Measurements from ENCODE around the gene PARD3.

Gene PARD3

GRCh38 chr10:34644224-34644623, 170.9 kb downstream of the PARD3 start:
- no peak for TF ChIP-seq CTCF (IDR thresholded peaks at IDR 0.05)

DNA sequence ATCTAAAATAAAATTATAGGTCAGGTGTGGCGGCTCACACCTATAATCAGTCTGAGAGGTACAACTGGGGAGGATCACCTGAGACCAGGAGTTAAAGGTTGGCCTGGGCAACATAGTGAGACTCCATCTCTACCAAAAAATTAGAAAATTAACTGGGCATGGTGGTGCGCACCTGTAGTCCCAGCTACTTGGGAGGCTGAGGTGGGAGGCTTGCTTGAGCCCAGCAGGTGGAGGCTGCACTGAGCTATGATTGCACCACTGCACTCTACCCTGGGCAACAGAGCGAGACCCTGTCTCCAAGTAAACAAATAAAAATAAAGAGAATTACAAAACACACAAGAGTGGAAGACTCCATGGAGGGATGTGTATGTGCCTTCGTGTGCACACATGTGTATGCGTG, 171.5 kb downstream of the PARD3 start:
- no peak for TF ChIP-seq CTCF (IDR thresholded peaks at IDR 0.05)

DNA sequence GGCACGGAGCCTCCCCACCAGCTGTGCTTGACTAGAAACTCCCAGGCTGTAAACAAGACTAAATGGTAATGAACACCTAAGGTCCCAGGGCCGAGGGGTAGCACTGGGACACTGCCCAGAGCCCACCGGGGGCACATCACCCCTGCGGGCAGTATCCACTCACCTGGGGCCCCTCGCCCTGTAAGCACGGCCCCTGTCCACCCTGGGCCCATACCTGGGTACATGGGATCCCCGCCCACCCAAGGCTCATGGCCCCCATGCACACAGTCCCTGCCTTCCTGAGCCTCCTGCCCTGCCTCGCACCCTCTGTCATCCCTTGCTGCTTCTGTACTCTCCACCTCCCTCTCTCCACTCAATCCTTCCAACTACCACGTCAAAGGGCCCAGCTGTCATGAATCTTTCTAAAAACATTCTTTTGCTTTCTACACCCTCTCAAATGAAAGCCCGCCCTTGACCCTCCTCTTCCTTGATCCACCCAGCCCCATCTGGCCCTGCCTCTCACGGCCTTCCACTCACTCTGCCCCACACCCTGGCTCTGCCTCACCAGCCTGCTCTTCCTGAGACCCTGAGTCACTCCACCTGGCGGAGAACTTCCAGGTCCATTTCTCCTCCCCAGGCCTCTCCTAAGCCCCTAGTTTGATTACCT, 173.1 kb downstream of the PARD3 start:
- no peak for TF ChIP-seq CTCF (IDR thresholded peaks at IDR 0.05)

DNA sequence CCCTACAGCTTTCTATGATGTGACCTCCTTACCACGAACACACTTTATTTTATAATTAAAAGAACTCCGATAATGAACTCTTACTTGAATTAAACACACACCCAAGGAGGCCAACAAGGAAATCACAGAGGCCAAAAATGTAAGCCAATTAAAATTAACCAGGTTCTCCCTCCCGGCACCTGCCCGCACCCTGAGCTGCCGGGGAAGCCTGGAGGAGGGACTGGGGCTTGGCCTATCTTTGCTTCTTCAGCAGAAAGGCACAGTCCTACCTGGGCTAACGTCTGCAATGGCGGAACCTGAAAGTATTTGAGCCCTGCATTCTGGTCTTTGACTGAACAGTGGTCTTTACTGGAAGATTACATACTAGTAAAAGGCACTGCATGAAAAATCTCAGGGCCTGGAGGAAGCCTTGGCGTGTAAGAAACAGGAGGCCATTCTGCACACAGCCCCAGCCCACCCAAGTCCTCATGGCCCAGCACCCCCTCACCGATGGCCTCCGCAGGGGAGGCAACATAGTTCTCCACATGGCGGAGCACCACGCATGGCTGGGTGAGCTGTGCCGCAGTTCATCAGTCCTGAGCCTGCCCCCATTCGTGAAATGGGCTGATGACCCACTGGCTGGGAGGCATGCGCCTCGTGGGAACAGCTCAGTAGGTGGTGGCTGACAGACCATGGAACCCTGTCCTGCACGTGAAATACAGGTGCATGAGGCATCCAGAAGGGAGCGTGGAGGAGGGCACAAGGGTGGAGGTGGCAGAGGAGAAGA, 173.8 kb downstream of the PARD3 start:
- no peak for TF ChIP-seq CTCF (IDR thresholded peaks at IDR 0.05)

DNA sequence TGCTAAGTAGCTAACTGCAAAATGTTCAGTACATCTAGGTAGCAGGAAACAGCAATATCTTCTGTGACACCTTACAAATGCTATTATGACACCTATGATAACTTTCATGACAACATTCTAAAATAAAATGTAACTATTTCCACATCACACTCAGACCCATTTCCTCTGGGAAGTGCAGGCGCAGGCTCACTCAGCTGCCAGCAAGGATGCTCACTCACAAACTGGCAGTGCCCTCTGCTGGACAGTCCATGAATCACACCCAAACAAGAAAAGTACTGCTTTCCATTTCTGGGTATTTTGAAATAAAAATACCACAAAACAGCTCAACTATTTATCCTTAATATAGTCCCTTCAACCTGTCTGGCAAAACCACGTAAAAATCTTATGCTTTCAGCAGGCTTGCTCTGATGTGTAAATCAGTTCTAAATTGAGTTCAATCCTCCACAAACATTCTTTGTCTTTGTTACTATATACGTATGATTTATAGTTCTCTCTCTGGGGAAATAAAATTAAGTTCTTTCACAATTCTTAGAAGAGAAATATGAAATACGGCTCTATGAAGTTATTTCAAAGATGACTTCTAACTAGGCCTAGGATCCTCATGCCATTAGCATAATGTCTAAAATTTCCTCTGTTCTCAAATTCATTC, 176.6 kb downstream of the PARD3 start:
- peak; percentile 93 for TF ChIP-seq CTCF (IDR thresholded peaks at IDR 0.05)

DNA sequence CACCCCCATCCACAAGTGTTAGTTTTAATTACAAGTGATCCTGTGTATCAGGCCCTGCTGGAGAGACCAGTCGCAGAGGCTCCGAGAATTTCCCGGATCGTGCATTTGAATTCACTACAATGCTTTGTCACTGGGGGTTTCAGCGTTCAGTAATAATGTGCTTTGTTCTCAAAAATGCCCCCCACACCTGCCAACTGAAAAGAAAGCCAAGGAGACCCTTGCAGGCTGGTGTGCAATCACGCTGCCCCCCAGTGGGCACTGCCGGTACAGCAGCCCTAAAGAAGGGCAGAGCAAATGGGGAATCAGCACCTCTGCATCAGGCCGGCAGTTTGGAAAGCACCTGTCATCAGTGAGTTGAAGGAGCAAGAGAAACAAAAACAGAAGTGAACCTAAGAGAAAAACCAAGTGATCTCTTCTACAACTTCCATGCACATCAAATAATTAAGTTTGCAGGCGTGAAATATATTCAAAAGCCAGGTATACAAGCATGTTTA, 177.6 kb downstream of the PARD3 start:
- TF ChIP-seq CTCF (IDR thresholded peaks at IDR 0.05), result peak; percentile 100

DNA sequence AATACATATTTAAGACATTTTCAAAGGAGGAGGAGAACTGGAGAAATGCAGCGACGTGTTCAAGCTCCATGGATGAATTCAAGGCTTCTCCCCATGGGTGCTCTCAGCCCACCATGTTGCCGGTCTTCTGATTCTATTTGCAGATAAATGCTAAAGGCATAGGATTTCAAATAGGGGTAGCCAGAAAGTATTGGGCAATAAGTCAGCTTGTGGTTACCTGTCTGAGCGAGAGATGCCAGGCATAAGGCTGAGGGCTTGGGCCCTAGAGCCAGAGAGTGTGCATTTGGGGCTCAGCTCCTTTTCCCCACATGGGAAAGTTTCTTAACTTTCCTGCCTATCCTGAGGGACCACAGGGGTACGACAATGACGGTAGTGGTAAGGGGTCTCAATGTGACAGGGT, 180.0 kb downstream of the PARD3 start:
- TF ChIP-seq CTCF (IDR thresholded peaks at IDR 0.05), result no peak

Measured in LNCAP (cell line).